Naive B cell (primary cell): ENCODE data around the gene AR. TPM values are rescaled to one million over a fixed set of nuclear protein-coding genes. Genes with fewer than 3 reads are reported as not detected.

Source experiments
- ATAC-seq, 2 donors: fragments of 150-1000 bp; cut with Tn5 transposase; 2 replicates each; pipeline ENCODE4 v1.10.0; 2021; ENCODE audit warnings: low read depth in 2 of 2, mild to moderate bottlenecking in 2 of 2, moderate library complexity in 2 of 2
- DNase-seq: peaks from one replicate; pipeline ENCODE4 v3.0.0; 2022
- H3K27ac Mint-ChIP-seq, 6 donors: one replicate each; pipeline ENCODE4 v1.8.0; 2020 to 2022; ENCODE audit warnings: mild to moderate bottlenecking in 6 of 6, mixed read lengths in 6 of 6, moderate library complexity in 5 of 6, inconsistent platforms in 2 of 6
- H3K27me3 Mint-ChIP-seq, 3 donors: one replicate each; pipeline ENCODE4 v1.8.0; 2021 to 2022; ENCODE audit warnings: mixed read lengths in 3 of 3, mild to moderate bottlenecking in 1 of 3
- H3K36me3 Mint-ChIP-seq, 2 donors: one replicate each; pipeline ENCODE4 v1.8.0; 2020 to 2022; ENCODE audit warnings: mixed read lengths in 2 of 2, inconsistent platforms in 1 of 2, mild to moderate bottlenecking in 1 of 2
- H3K4me1 Mint-ChIP-seq, 3 donors: one replicate each; pipeline ENCODE4 v1.8.0; 2020 to 2022; ENCODE audit warnings: mixed read lengths in 3 of 3, inconsistent platforms in 1 of 3, mild to moderate bottlenecking in 1 of 3, moderate library complexity in 1 of 3
- H3K4me3 Mint-ChIP-seq, 8 donors: one replicate each; pipeline ENCODE4 v1.8.0; 2020 to 2022; ENCODE audit warnings: mild to moderate bottlenecking in 8 of 8, mixed read lengths in 8 of 8, moderate library complexity in 8 of 8, inconsistent platforms in 2 of 8
- H3K9me3 Mint-ChIP-seq, 7 donors: one replicate each; pipeline ENCODE4 v1.8.0; 2020 to 2022; ENCODE audit warnings: mixed read lengths in 7 of 7, mild to moderate bottlenecking in 5 of 7, inconsistent platforms in 2 of 7, moderate library complexity in 1 of 7
- polyA plus RNA-seq, 6 donors: library from polyadenylated mRNA; unstranded; fragments of 300-500 nt; fragmentation: Illumina TruSeq; gene quantifications; one replicate each; pipeline ENCODE4 v1.2.3, GENCODE V29; 2021; ENCODE audit warnings: low read depth in 6 of 6

AR gene
- polyA plus RNA-seq, 6 donors from 2014 or later = not detected

- Mint-ChIP-seq H3K4me1 (peaks cover 0 to 6% (median 0%) of the 10 kb centered on the region in 3 donors), H3K36me3 (no peaks in the 10 kb centered on the region), H3K27me3 (peaks cover 14 to 28% (median 27%) of the 10 kb centered on the region in 3 donors), H3K9me3 (peaks cover 0 to 11% (median 7%) of the 10 kb centered on the region in 7 donors), H3K4me3 (peak overlapping the region in 1 of 8 donors; percentile 35), H3K27ac (peak overlapping the region in 2 of 6 donors; percentile 38 to 52)
- ATAC-seq (no peak), DNase-seq (no peak)
Measured at GRCh38 chrX:67545036-67545821, 1.4 kb downstream of the AR start.

GRCh38 chrX:67545893-67546495, 2.2 kb downstream of the AR start:
- no peaks in the 10 kb centered on the region for H3K36me3 Mint-ChIP-seq
- H3K4me3 Mint-ChIP-seq = no peak overlapping the region
- DNase-seq (no peak), ATAC-seq (no peak)
- H3K27me3 Mint-ChIP-seq = peaks cover 14 to 25% (median 23%) of the 10 kb centered on the region in 3 donors
- H3K9me3 Mint-ChIP-seq = peaks cover 0 to 9% (median 4%) of the 10 kb centered on the region in 7 donors
- no peak overlapping the region for H3K27ac Mint-ChIP-seq
- peaks cover 0 to 6% (median 0%) of the 10 kb centered on the region in 3 donors for H3K4me1 Mint-ChIP-seq

GRCh38 chrX:67546496-67547423, 2.9 kb downstream of the AR start:
- Mint-ChIP-seq H3K27ac (peak overlapping the region in 2 of 6 donors; percentile 16 to 73), H3K4me3 (peak overlapping the region in 3 of 8 donors; percentile 7 to 23 (median 7)), H3K4me1 (peaks cover 0 to 6% (median 0%) of the 10 kb centered on the region in 3 donors), H3K36me3 (no peaks in the 10 kb centered on the region), H3K9me3 (peaks cover 0 to 5% (median 0%) of the 10 kb centered on the region in 7 donors), H3K27me3 (peaks cover 14 to 24% (median 20%) of the 10 kb centered on the region in 3 donors)
- no peak for ATAC-seq
- DNase-seq = no peak

- H3K36me3 Mint-ChIP-seq = no peaks in the 10 kb centered on the region
- H3K27me3 Mint-ChIP-seq = peaks cover 0 to 10% (median 0%) of the 10 kb centered on the region in 3 donors
- no peak for DNase-seq
- no peak for ATAC-seq
- H3K4me1 Mint-ChIP-seq = no peaks in the 10 kb centered on the region
- H3K4me3 Mint-ChIP-seq = no peak overlapping the region
- H3K9me3 Mint-ChIP-seq = peaks cover 0 to 7% (median 0%) of the 10 kb centered on the region in 7 donors
- no peak overlapping the region for H3K27ac Mint-ChIP-seq
Measured at GRCh38 chrX:67555578-67556203, 11.9 kb downstream of the AR start.

- no peak for DNase-seq
- Mint-ChIP-seq H3K4me3 (no peak overlapping the region), H3K36me3 (no peaks in the 10 kb centered on the region), H3K4me1 (no peaks in the 10 kb centered on the region), H3K27me3 (no peaks in the 10 kb centered on the region), H3K27ac (no peak overlapping the region), H3K9me3 (peaks cover 0 to 4% (median 0%) of the 10 kb centered on the region in 7 donors)
- ATAC-seq = no peak
Measured at GRCh38 chrX:67558267-67558666, 14.4 kb downstream of the AR start.

- Mint-ChIP-seq H3K36me3 (no peaks in the 10 kb centered on the region), H3K27ac (no peak overlapping the region), H3K4me1 (no peaks in the 10 kb centered on the region), H3K4me3 (peak overlapping the region in 1 of 8 donors; percentile 61), H3K27me3 (no peaks in the 10 kb centered on the region), H3K9me3 (peaks cover 0 to 7% (median 1%) of the 10 kb centered on the region in 7 donors)
- ATAC-seq (no peak), DNase-seq (no peak)
Measured at GRCh38 chrX:67563469-67564448, 19.9 kb downstream of the AR start.

GRCh38 chrX:67564475-67564874, 20.7 kb downstream of the AR start:
- H3K9me3 Mint-ChIP-seq = peaks cover 0 to 7% (median 1%) of the 10 kb centered on the region in 7 donors
- no peaks in the 10 kb centered on the region for H3K4me1 Mint-ChIP-seq
- no peak overlapping the region for H3K27ac Mint-ChIP-seq
- ATAC-seq = no peak
- DNase-seq = no peak
- H3K27me3 Mint-ChIP-seq = peaks cover 0 to 7% (median 0%) of the 10 kb centered on the region in 3 donors
- no peaks in the 10 kb centered on the region for H3K36me3 Mint-ChIP-seq
- peak overlapping the region in 1 of 8 donors; percentile 61 for H3K4me3 Mint-ChIP-seq

- Mint-ChIP-seq H3K4me1 (no peaks in the 10 kb centered on the region), H3K27ac (no peak overlapping the region), H3K36me3 (no peaks in the 10 kb centered on the region), H3K27me3 (peaks cover 0 to 18% (median 0%) of the 10 kb centered on the region in 3 donors), H3K4me3 (no peak overlapping the region), H3K9me3 (peaks cover 0 to 4% (median 0%) of the 10 kb centered on the region in 7 donors)
- no peak for DNase-seq
- no peak for ATAC-seq
Measured at GRCh38 chrX:67568769-67569168, 24.9 kb downstream of the AR start.

- DNase-seq = no peak
- no peaks in the 10 kb centered on the region for H3K9me3 Mint-ChIP-seq
- H3K4me3 Mint-ChIP-seq = no peak overlapping the region
- H3K36me3 Mint-ChIP-seq = no peaks in the 10 kb centered on the region
- H3K27me3 Mint-ChIP-seq = peaks cover 0 to 18% (median 0%) of the 10 kb centered on the region in 3 donors
- no peak for ATAC-seq
- no peaks in the 10 kb centered on the region for H3K4me1 Mint-ChIP-seq
- H3K27ac Mint-ChIP-seq = no peak overlapping the region
Measured at GRCh38 chrX:67570839-67571238, 27.0 kb downstream of the AR start.

- no peak for ATAC-seq
- Mint-ChIP-seq H3K27me3 (peaks cover 0 to 9% (median 0%) of the 10 kb centered on the region in 3 donors), H3K9me3 (no peaks in the 10 kb centered on the region), H3K27ac (no peak overlapping the region), H3K36me3 (no peaks in the 10 kb centered on the region), H3K4me1 (no peaks in the 10 kb centered on the region), H3K4me3 (no peak overlapping the region)
- no peak for DNase-seq
Measured at GRCh38 chrX:67574696-67575095, 30.9 kb downstream of the AR start.

- no peaks in the 10 kb centered on the region for H3K4me1 Mint-ChIP-seq
- ATAC-seq (no peak), DNase-seq (no peak)
- H3K27me3 Mint-ChIP-seq = no peaks in the 10 kb centered on the region
- H3K4me3 Mint-ChIP-seq = no peak overlapping the region
- H3K27ac Mint-ChIP-seq = no peak overlapping the region
- peaks cover 0 to 9% (median 2%) of the 10 kb centered on the region in 7 donors for H3K9me3 Mint-ChIP-seq
- H3K36me3 Mint-ChIP-seq = no peaks in the 10 kb centered on the region
Measured at GRCh38 chrX:67582436-67582835, 38.6 kb downstream of the AR start.

GRCh38 chrX:67583171-67583570, 39.4 kb downstream of the AR start:
- Mint-ChIP-seq H3K27me3 (no peaks in the 10 kb centered on the region), H3K9me3 (peaks cover 0 to 9% (median 2%) of the 10 kb centered on the region in 7 donors), H3K4me3 (no peak overlapping the region), H3K4me1 (no peaks in the 10 kb centered on the region), H3K36me3 (no peaks in the 10 kb centered on the region), H3K27ac (no peak overlapping the region)
- ATAC-seq (no peak), DNase-seq (no peak)
